HFFc6 (cell line): Measurements from ENCODE around the gene BSND. TPM values are rescaled to one million over a fixed set of nuclear protein-coding genes. Genes with fewer than 3 reads are reported as not detected.

Experiments
- DNase-seq: peaks from one replicate; pipeline ENCODE4 v3.0.0-alpha.2; 2018
- H3K27ac Mint-ChIP-seq: 2 replicates; pipeline ENCODE4 v1.8.0; 2020; ENCODE audit warnings: mild to moderate bottlenecking, mixed read lengths
- H3K27me3 Mint-ChIP-seq: 2 replicates; pipeline ENCODE4 v1.8.0; 2021; ENCODE audit warnings: mild to moderate bottlenecking, moderate library complexity, mixed read lengths; ENCODE audit not compliant: insufficient read depth
- H3K36me3 Mint-ChIP-seq: 2 replicates; pipeline ENCODE4 v1.8.0; 2021; ENCODE audit warnings: low read depth, mixed read lengths
- H3K4me1 Mint-ChIP-seq: 2 replicates; pipeline ENCODE4 v1.8.0; 2020; ENCODE audit warnings: low read depth, mixed read lengths
- H3K4me3 Mint-ChIP-seq: 2 replicates; pipeline ENCODE4 v1.8.0; 2020; ENCODE audit warnings: mild to moderate bottlenecking, moderate library complexity, mixed read lengths
- H3K9me3 Mint-ChIP-seq: 2 replicates; pipeline ENCODE4 v1.8.0; 2020; ENCODE audit warnings: mild to moderate bottlenecking, mixed read lengths
- CTCF ChIP-seq: fragments of 200-600 bp; sonication (generic); IDR thresholded peaks from 2 replicates; pipeline ENCODE4 v1.5.0; 2021; ENCODE audit warnings: antibody characterized with exemption, mild to moderate bottlenecking
- total RNA-seq, 6 experiments: library from RNA; stranded (reverse); fragmentation: NEBNext Ultra II Directional; extraction: Animal tissue kit (Norgen Biotek cat#: 25700); gene quantifications; 2 replicates in 1 of 6; 3 replicates in 5 of 6; pipeline ENCODE4 v1.2.3, GENCODE V29; 2021

BSND gene
- total RNA-seq, 6 experiments from 2014 or later = not detected

GRCh38 chr1:54976747-54977146 lies 22.0 kb upstream of the BSND start:
- H3K27ac Mint-ChIP-seq = no peak overlapping the region
- TF ChIP-seq CTCF = no peak
- no peak overlapping the region for H3K4me3 Mint-ChIP-seq
- H3K27me3 Mint-ChIP-seq = peaks cover 23% of the 10 kb centered on the region
- no peak for DNase-seq
- H3K4me1 Mint-ChIP-seq = peaks cover 20% of the 10 kb centered on the region
- no peaks in the 10 kb centered on the region for H3K9me3 Mint-ChIP-seq
- H3K36me3 Mint-ChIP-seq = no peaks in the 10 kb centered on the region

GRCh38 chr1:54977533-54978297 lies 21.0 kb upstream of the BSND start:
- H3K4me3 Mint-ChIP-seq = no peak overlapping the region
- H3K4me1 Mint-ChIP-seq = peaks cover 16% of the 10 kb centered on the region
- no peak overlapping the region for H3K27ac Mint-ChIP-seq

GRCh38 chr1:54978528-54979326 lies 20.0 kb upstream of the BSND start:
- Mint-ChIP-seq H3K4me3 (no peak overlapping the region), H3K27ac (no peak overlapping the region), H3K9me3 (no peaks in the 10 kb centered on the region), H3K4me1 (peaks cover 6% of the 10 kb centered on the region), H3K27me3 (peaks cover 33% of the 10 kb centered on the region), H3K36me3 (no peaks in the 10 kb centered on the region)
- DNase-seq = no peak
- TF ChIP-seq CTCF = no peak

More at GRCh38 chr1:54977533-54978297, 21.0 kb upstream of the BSND start:
- DNase-seq = no peak
- Mint-ChIP-seq H3K27me3 (peaks cover 29% of the 10 kb centered on the region), H3K9me3 (no peaks in the 10 kb centered on the region), H3K36me3 (no peaks in the 10 kb centered on the region)
- no peak for TF ChIP-seq CTCF

- H3K4me1 Mint-ChIP-seq = peaks cover 6% of the 10 kb centered on the region; the same call in 1 of the 2 replicates
- TF ChIP-seq CTCF = no peak
- H3K27ac Mint-ChIP-seq = no peak overlapping the region
- H3K9me3 Mint-ChIP-seq = no peaks in the 10 kb centered on the region
- H3K4me3 Mint-ChIP-seq = no peak overlapping the region
- peaks cover 40% of the 10 kb centered on the region for H3K27me3 Mint-ChIP-seq
- no peaks in the 10 kb centered on the region for H3K36me3 Mint-ChIP-seq
- DNase-seq = no peak
Measured at GRCh38 chr1:54979327-54979891, 19.3 kb upstream of the BSND start.

GRCh38 chr1:54980046-54980527 lies 18.6 kb upstream of the BSND start:
- no peak for DNase-seq
- no peaks in the 10 kb centered on the region for H3K9me3 Mint-ChIP-seq
- no peak overlapping the region for H3K4me3 Mint-ChIP-seq
- H3K4me1 Mint-ChIP-seq = peaks cover 6% of the 10 kb centered on the region; the same call in 1 of the 2 replicates
- TF ChIP-seq CTCF = no peak
- H3K27me3 Mint-ChIP-seq = peaks cover 44% of the 10 kb centered on the region
- H3K27ac Mint-ChIP-seq = no peak overlapping the region
- H3K36me3 Mint-ChIP-seq = no peaks in the 10 kb centered on the region
